ENCODE results near the gene SHROOM2.

DNA sequence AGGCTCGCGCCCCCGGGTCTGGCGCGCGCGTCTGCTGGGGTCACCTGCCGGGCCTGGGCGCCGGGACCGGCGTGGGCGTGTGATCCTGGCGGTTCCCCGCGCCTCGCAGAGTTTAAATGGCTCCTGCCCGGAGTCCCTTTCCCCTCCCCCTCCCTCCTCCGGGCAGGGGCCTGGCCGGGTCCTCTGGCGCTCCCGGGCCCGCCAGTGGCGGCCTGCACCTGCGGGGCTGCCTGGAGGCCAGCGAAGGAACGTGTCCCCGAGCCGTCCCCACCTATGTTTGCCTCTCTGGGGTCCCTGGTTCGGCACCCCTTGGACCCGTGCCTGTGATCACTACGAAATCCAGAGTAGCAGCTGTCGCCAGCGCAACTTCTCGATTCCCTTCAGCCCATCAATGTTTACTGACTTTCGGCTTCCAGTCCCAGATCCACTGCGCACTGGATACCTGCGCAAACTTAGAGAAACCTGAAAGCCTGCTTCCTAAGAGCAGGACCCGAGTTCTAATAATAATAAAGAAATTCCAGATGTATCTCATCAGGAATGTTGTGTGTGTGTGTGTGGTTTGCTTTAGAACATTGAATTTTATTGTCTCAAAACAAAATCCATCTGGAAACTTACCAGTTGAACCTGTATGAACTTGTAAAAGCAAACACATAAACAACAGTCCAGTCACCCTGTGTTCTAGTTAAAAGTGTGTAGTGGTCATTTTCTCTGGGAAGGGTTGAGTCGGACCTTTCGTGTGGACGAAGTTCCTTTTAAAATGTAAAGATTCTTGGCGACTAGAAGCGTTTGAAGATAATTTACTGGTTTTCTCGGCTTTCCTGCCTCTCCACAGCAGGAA, 788 bp downstream of the SHROOM2 start:
- TF ChIP-seq POLR2AphosphoS5 (IDR thresholded peaks at IDR 0.05; ENCODE audit: low read depth, low read length) (no peak), TAF1 (IDR thresholded peaks at IDR 0.05; ENCODE audit: borderline replicate concordance, insufficient read depth, low read length) (no peak)

Measured in PFSK-1 (cell line).